ENCODE data around the gene NOD1. TPM values are rescaled to one million over a fixed set of nuclear protein-coding genes. Genes with fewer than 3 reads are reported as not detected.

The NOD1 gene
- total RNA-seq, 4 donors from 2014 or later: 12.4 to 18.3 (median 15.6) TPM

DNA sequence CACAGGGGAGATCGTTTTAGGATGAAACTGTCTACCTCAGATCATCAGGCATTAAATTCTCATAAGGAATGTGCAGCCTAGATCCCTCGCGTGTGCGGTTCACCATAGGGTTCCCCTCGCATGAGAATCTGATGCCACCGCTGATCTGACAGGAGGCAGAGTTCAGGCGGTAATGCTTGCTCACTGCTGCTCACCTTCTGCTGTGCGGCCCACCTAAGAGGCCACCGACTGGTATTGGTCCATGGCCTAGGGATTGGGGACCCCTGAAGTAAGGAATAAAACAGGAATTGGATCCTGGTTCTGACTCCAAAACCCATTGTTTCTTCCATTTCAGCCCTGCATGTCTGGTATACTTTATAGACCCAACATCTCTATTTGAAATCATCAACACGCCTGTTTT lies 4.1 kb downstream of the NOD1 start:
- Histone ChIP-seq H3K36me3 (no peaks in the 10 kb centered on the region), H3K27me3 (no peaks in the 10 kb centered on the region), H3K9me3 (no peaks in the 10 kb centered on the region), H3K27ac (peak overlapping the region in 3 of 4 donors; percentile 0 to 55 (median 23)), H3K4me3 (no peak overlapping the region), H3K4me1 (peaks cover 18 to 70% (median 48%) of the 10 kb centered on the region in 4 donors)
- 95 to 100% methylated on average over 1 to 10 of the region's 10 CpGs for WGBS, 2 donors (ENCODE audit: low coverage in 1 of 2)
- in situ Hi-C loops (cut with MboI; ENCODE audit: low pct_ligation_motif_present in 1 of 4, low pct_unique_long_range_greater_than_20kb in 1 of 4, low sequenced_read_pairs in 3 of 4): loop anchor here in 1 of 4 donors (25.0 kb wide), 1 partner anchor 187 kb away; the partner anchor contains the start of gene ZNRF2
- intact Hi-C loops (cut with DNase I; ENCODE audit: low total_unique reads): no loop called here
- DNase-seq: no peak
- no peak for TF ChIP-seq POLR2A (IDR thresholded peaks at IDR 0.05)
- TF ChIP-seq CTCF (IDR thresholded peaks at IDR 0.05): no peak
- TF ChIP-seq POLR2AphosphoS5 (IDR thresholded peaks at IDR 0.05): no peak
- TF ChIP-seq EP300 (IDR thresholded peaks at IDR 0.05; ENCODE audit: low read depth): no peak

GRCh38 chr7:30473903-30474302 lies 4.7 kb downstream of the NOD1 start:
- TF ChIP-seq EP300 (IDR thresholded peaks at IDR 0.05; ENCODE audit: low read depth) (no peak), POLR2AphosphoS5 (IDR thresholded peaks at IDR 0.05) (no peak), POLR2A (IDR thresholded peaks at IDR 0.05) (no peak), CTCF (IDR thresholded peaks at IDR 0.05) (no peak)
- in situ Hi-C loops (cut with MboI; ENCODE audit: low pct_ligation_motif_present in 1 of 4, low pct_unique_long_range_greater_than_20kb in 1 of 4, low sequenced_read_pairs in 3 of 4): loop anchor here in 1 of 4 donors (25.0 kb wide), 1 partner anchor 187 kb away; the partner anchor contains the start of gene ZNRF2
- Histone ChIP-seq H3K36me3 (no peaks in the 10 kb centered on the region), H3K4me1 (peaks cover 20 to 70% (median 48%) of the 10 kb centered on the region in 4 donors), H3K27ac (peak overlapping the region in 3 of 4 donors; percentile 0 to 55 (median 23)), H3K27me3 (no peaks in the 10 kb centered on the region), H3K4me3 (no peak overlapping the region), H3K9me3 (no peaks in the 10 kb centered on the region)
- DNase-seq: no peak
- 96 to 100% methylated on average over 1 of the region's 1 CpG for WGBS, 2 donors (ENCODE audit: low coverage in 1 of 2)
- intact Hi-C loops (cut with DNase I; ENCODE audit: low total_unique reads): no loop called here

DNA sequence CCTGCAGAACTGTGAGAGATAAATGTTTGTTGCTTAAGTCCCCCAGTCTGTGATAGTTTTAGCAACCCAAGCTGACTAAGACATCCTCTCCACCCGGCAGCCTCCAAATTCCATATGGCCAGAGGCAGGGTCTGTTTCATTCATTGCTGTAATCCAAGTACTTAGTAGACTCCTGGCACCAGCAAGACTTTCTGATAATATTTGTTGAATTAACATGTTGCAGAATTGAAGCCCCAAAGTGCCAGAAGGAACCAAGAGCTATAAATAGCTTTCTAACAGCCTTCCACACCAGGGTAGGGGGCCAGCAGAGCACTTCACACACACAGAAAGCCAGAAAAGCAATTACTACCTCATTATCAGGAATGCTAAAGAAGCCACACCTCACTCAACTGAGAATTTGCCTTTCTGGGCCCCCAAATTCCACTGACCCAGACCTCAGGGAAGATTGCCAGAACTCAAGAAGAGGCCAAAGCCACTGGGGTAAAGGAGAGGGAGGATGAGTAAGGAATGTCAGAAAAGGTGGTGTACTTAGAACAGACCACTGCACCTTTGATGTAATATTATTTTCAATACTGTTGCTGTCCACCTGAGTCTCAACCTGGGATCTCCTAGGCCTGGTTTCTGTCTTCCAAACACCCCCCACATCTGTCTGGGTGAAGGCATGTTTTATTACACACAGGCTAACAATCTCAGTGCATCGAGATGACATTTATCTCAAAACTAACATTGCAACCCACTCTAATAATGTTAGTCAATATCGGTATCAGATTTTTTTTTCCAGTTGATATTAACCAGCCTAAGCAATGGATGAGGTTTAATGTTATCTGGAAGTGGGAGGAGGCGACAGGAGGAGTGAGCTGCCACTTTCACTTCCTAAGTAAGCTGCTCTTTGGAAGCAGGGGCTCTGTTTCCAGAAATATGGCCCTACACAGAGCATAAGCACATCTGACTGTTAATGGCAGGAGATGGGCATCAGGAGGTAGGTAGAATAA lies 5.5 kb downstream of the NOD1 start:
- DNase-seq: no peak
- in situ Hi-C loops (cut with MboI; ENCODE audit: low pct_ligation_motif_present in 1 of 4, low pct_unique_long_range_greater_than_20kb in 1 of 4, low sequenced_read_pairs in 3 of 4) (loop anchor here in 1 of 4 donors (25.0 kb wide), 1 partner anchor 186 kb away; the partner anchor contains the start of gene ZNRF2), intact Hi-C loops (cut with DNase I; ENCODE audit: low total_unique reads) (no loop called here)
- no peaks in the 10 kb centered on the region for H3K27me3 ChIP-seq
- no peak overlapping the region for H3K4me3 ChIP-seq
- peaks cover 20 to 73% (median 51%) of the 10 kb centered on the region in 4 donors for H3K4me1 ChIP-seq
- TF ChIP-seq CTCF (IDR thresholded peaks at IDR 0.05) (no peak), POLR2A (IDR thresholded peaks at IDR 0.05) (no peak), POLR2AphosphoS5 (IDR thresholded peaks at IDR 0.05) (no peak), EP300 (IDR thresholded peaks at IDR 0.05; ENCODE audit: low read depth) (no peak)
- H3K36me3 ChIP-seq: no peaks in the 10 kb centered on the region
- H3K9me3 ChIP-seq: no peaks in the 10 kb centered on the region
- peak overlapping the region in 2 of 4 donors; percentile 76 to 83 for H3K27ac ChIP-seq
- 68 to 70% methylated on average over 3 to 4 of the region's 4 CpGs for WGBS, 2 donors (ENCODE audit: low coverage in 1 of 2)

DNA sequence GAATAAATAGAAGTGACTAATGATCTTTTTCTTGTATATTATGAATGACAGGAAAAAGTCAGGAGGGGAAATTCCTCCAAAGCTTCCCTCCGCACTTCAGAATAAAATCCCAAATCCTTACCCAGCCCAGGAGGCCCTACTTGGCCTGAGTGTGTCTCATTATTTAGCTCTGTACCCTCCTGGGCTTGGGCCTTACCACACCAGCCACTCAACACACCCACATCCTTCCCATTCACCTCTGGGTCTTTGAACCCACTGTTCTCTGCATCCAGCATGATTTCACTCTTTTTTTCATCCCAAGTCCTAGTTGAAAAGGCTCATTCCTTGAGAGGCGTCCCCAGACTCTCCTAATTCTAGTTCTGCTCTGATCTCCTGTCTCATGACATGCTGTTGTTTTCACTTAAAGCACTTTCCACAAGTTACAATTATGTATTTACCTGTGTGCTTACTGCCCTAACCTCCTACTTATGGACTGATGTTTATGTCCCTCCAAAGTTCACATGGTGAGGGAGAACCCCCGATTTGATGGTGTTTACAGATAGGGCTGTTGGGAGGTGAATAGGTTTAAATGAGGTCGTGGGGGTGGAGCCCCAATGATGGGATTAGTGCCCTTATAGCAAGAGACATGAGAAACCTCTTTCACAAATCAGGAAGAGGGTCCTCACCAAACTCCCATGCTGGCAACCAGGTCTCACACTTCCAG lies 6.4 kb downstream of the NOD1 start:
- no peak for DNase-seq
- Histone ChIP-seq H3K27me3 (no peaks in the 10 kb centered on the region), H3K36me3 (no peaks in the 10 kb centered on the region), H3K4me1 (peaks cover 20 to 69% (median 44%) of the 10 kb centered on the region in 4 donors), H3K4me3 (no peak overlapping the region), H3K27ac (peak overlapping the region; percentile 10 to 83 (median 74)), H3K9me3 (no peaks in the 10 kb centered on the region)
- in situ Hi-C loops (cut with MboI; ENCODE audit: low pct_ligation_motif_present in 1 of 4, low pct_unique_long_range_greater_than_20kb in 1 of 4, low sequenced_read_pairs in 3 of 4): loop anchor here in 1 of 4 donors (25.0 kb wide), 1 partner anchor 185 kb away; the partner anchor contains the start of gene ZNRF2
- TF ChIP-seq POLR2AphosphoS5 (IDR thresholded peaks at IDR 0.05): no peak
- TF ChIP-seq POLR2A (IDR thresholded peaks at IDR 0.05): no peak
- no peak for TF ChIP-seq CTCF (IDR thresholded peaks at IDR 0.05)
- TF ChIP-seq EP300 (IDR thresholded peaks at IDR 0.05; ENCODE audit: low read depth): no peak
- WGBS, 2 donors (ENCODE audit: low coverage in 1 of 2): 63 to 68% methylated on average over 4 of the region's 4 CpGs
- intact Hi-C loops (cut with DNase I; ENCODE audit: low total_unique reads): no loop called here

Measured in transverse colon (tissue), 4 donors.